ENCODE data around the gene KRT36. TPM values are rescaled to one million over a fixed set of nuclear protein-coding genes. Genes with fewer than 3 reads are reported as not detected.

Gene KRT36
- total and polyA plus RNA-seq, 2 donors (not counting 3 experiments of a cell fraction or from before 2014, with no cell fraction given), result 0.04 TPM; not detected in 1

- Histone ChIP-seq H3K9me1 (replicated peaks; ENCODE audit: control insufficient read depth, extremely low read depth, insufficient read depth, low read length) (no peaks in the 10 kb centered on the region), H3K9me3 (replicated peaks; ENCODE audit: control insufficient read depth, insufficient read depth, low read length) (no peaks in the 10 kb centered on the region), H3K27me3 (ENCODE audit: control insufficient read depth in 2 of 2, insufficient read depth in 2 of 2, low read length in 2 of 2) (peaks cover 5% of the 10 kb centered on the region in 2 experiments), H4K20me1 (replicated peaks; ENCODE audit: control insufficient read depth, extremely low read depth, insufficient read depth, low read length) (no peaks in the 10 kb centered on the region), H3K9ac (replicated peaks; ENCODE audit: extremely low read depth, insufficient read depth, low read length) (no peak overlapping the region), H3K36me3 (ENCODE audit: control insufficient read depth in 2 of 2, extremely low read depth in 1 of 2, insufficient read depth in 2 of 2, low read length in 2 of 2) (no peaks in the 10 kb centered on the region), H2AFZ (ENCODE audit: low read depth, low read length) (no peak overlapping the region), H3K4me2 (ENCODE audit: insufficient read depth, low read length) (no peak overlapping the region), H3K79me2 (ENCODE audit: control insufficient read depth, insufficient read depth, low read length) (no peaks in the 10 kb centered on the region), H3K4me3 (replicated peaks in 1 of 3; ENCODE audit: insufficient read depth in 1 of 3, low read depth in 1 of 3, low read length in 3 of 3) (no peak overlapping the region), H3K4me1 (ENCODE audit: control insufficient read depth, extremely low read depth, insufficient read depth, low read length) (no peaks in the 10 kb centered on the region), H3K27ac (ENCODE audit: insufficient read depth, low read depth, low read length) (no peak overlapping the region)
- DNase-seq (ENCODE audit: low read depth, low spot score) (no peak), FAIRE-seq (no peak)
- no peak for TF ChIP-seq MAX (IDR thresholded peaks at IDR 0.05; ENCODE audit: insufficient read depth, insufficient read length)
- TF ChIP-seq POLR2AphosphoS5 (IDR thresholded peaks at IDR 0.05; ENCODE audit: insufficient read depth, low read depth, low read length), result no peak
- no peak for TF ChIP-seq EZH2 (IDR thresholded peaks at IDR 0.05; ENCODE audit: borderline replicate concordance, low read depth, low read length, severe bottlenecking)
- no peak for TF ChIP-seq CTCF (IDR thresholded peaks at IDR 0.05; ENCODE audit: extremely low read depth in 1 of 2, insufficient read depth in 1 of 2, low read depth in 1 of 2, low read length in 2 of 2)
- no peak for TF ChIP-seq JUN (IDR thresholded peaks at IDR 0.05; ENCODE audit: borderline replicate concordance, insufficient read depth, insufficient read length, low read depth)
- no peak for TF ChIP-seq MYC (IDR thresholded peaks at IDR 0.05; ENCODE audit: low read depth, low read length)
- intact Hi-C loops (cut with micrococcal nuclease), result loop anchor here (10.0 kb wide), 1 partner anchor 51 kb away; the partner anchor contains the start of gene KRT37
- POLR2A ChIA-PET, result no interaction called here
- BruUV-seq (replicated peaks), result no TSS peak
- CTCF ChIA-PET, result interaction anchor here (1.5 kb wide), 1 partner anchor 73 kb away, joined by 6 read pairs; no protein-coding TSS in a partner anchor
- dilution Hi-C loops (cut with MboI; ENCODE audit: extremely low pct_ligation_motif_present, low sequenced_read_pairs), result no loop called here
Measured at GRCh38 chr17:41475421-41475820, 14.3 kb downstream of the KRT36 start.

All from endothelial cell of umbilical vein (primary cell).